HG03139 (cell line): ENCODE results near the gene ZNF471.

Experiments used
- ATAC-seq: cut with Tn5 transposase; IDR thresholded peaks from one replicate; pipeline ENCODE4 v1.9.1; 2021; ENCODE audit not compliant: unreplicated experiment

ZNF471 gene

GRCh38 chr19:56507446-56508289 lies at the start of gene ZNF471:
Gene ZNF471, plus strand, starts transcription at chr19:56507855. Its CDS starts 3,717 bp downstream, at chr19:56511572.
- ATAC-seq = peak; percentile 84

- ATAC-seq = no peak
Observed at GRCh38 chr19:56474308-56474707, 33.3 kb upstream of the ZNF471 start.

- no peak for ATAC-seq
Observed at GRCh38 chr19:56476093-56476492, 31.6 kb upstream of the ZNF471 start.

GRCh38 chr19:56476651-56477428 lies 30.8 kb upstream of the ZNF471 start, which contains the start of gene ZNF667:
Gene ZNF667, minus strand, starts transcription at chr19:56477345. Its CDS starts 14,975 bp downstream, at chr19:56462370.
- no peak for ATAC-seq

GRCh38 chr19:56477429-56478338 lies 30.0 kb upstream of the ZNF471 start:
- no peak for ATAC-seq

- no peak for ATAC-seq
Observed at GRCh38 chr19:56491399-56491798, 16.3 kb upstream of the ZNF471 start.

- ATAC-seq = no peak
Observed at GRCh38 chr19:56504581-56504980, 3.1 kb upstream of the ZNF471 start.

- no peak for ATAC-seq
Observed at GRCh38 chr19:56508290-56508778, 679 bp downstream of the ZNF471 start.

- no peak for ATAC-seq
Observed at GRCh38 chr19:56525214-56525860, 17.7 kb downstream of the ZNF471 start.

- no peak for ATAC-seq
Observed at GRCh38 chr19:56537442-56537841, 29.8 kb downstream of the ZNF471 start.

- ATAC-seq = peak; percentile 86
Observed at GRCh38 chr19:56538254-56538760, 30.7 kb downstream of the ZNF471 start.

GRCh38 chr19:56538761-56539263 lies 31.2 kb downstream of the ZNF471 start, which contains the start of gene ZFP28:
Gene ZFP28, plus strand, starts transcription at chr19:56538948. Its CDS starts 71 bp downstream, at chr19:56539019.
- peak; percentile 47 for ATAC-seq

- no peak for ATAC-seq
Observed at GRCh38 chr19:56543776-56544175, 36.1 kb downstream of the ZNF471 start.

GRCh38 chr19:56547535-56547934 lies 39.9 kb downstream of the ZNF471 start:
- ATAC-seq = no peak

- no peak for ATAC-seq
Observed at GRCh38 chr19:56554272-56554869, 46.7 kb downstream of the ZNF471 start.

- no peak for ATAC-seq
Observed at GRCh38 chr19:56562766-56563165, 55.1 kb downstream of the ZNF471 start.

GRCh38 chr19:56566904-56567273 lies 59.2 kb downstream of the ZNF471 start:
- ATAC-seq = peak; percentile 36

- peak; percentile 99 for ATAC-seq
Observed at GRCh38 chr19:56567274-56568120, 59.8 kb downstream of the ZNF471 start, which contains the start of gene ZNF470. Gene ZNF470, plus strand, starts transcription at chr19:56567468. Its CDS starts 2,844 bp downstream, at chr19:56570312.
